GM18951 (cell line): ENCODE measurements around the gene FTL.

Experiments used
- POLR2A ChIP-seq: IDR thresholded peaks from 4 replicates; pipeline ENCODE4 v1.6.1; 2011; ENCODE audit warnings: mild to moderate bottlenecking; ENCODE audit not compliant: insufficient read length, insufficient read depth; ENCODE audit errors: extremely low read depth
- in situ Hi-C: fragments of 300-500 bp; cut with MboI; formaldehyde crosslinking; loops from one replicate; pipeline ENCODE4 v1.12.0; 2022; ENCODE audit warnings: low sequenced_read_pairs, mixed read lengths, inconsistent platforms; ENCODE audit not compliant: unreplicated experiment

Gene FTL

DNA sequence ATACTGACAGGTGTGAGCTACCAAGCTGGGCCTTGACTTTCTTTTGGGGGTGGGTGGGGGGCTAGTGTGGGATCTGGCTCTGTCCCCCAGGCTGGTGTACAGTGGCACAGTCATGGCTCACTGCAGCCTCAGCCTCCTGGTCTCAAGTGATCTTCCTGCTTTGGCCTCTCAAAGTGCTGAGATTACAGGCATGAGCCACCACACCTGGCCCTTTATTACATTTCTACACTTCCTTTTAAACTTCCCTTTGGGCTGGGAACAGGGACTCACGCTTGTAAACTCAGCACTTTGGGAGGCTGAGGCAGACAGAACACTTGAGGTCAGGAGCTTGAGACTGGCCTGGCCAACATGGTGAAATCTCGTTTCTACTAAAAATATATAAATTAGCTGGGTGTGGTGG, 12.0 kb downstream of the FTL start:
- no peak for TF ChIP-seq POLR2A
- in situ Hi-C loops: no loop called here

DNA sequence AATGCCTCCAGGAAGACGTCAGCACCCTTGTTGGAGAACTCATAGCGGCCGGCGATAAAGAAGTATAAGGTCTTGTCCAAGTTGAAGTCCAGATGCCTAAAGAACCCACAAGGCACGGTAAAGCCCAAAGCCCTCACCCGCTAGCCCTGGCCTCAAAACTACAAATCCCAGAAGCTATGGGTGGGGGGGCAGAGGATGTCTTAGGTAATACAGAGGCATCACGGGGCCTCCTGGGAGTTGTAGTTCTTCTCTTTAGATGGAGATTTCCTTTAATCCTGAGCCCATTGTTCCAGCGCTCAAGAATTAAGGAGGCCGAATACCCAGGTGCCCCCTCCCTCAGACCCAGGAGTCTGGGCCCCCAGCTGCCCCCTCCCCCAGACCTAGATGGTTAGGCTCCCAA, 17.2 kb downstream of the FTL start:
- in situ Hi-C loops: loop anchor here (10.0 kb wide), 1 partner anchor 327 kb away; no protein-coding TSS in a partner anchor
- TF ChIP-seq POLR2A: no peak

DNA sequence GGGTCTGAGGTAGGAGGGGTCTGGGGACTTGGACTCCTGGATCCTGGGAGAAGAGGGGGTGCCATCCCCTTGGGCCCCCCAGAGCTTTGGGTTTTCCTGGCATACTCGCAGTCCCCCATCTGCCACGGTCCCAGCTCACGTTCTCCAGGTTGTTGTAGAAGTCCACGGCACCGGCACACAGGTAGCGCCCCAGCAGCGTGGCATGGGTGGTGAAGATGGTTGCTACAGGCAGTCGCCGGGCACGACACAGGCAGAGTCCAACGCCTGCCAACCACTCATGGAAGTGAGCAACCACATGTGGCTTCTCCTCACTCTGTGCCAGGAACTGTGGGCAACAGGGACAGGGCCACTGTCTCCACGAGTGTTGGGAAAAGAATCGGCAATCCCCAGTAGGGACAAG, 20.6 kb downstream of the FTL start:
- TF ChIP-seq POLR2A: no peak
- in situ Hi-C loops: loop anchor here (10.0 kb wide), 1 partner anchor 331 kb away; no protein-coding TSS in a partner anchor

DNA sequence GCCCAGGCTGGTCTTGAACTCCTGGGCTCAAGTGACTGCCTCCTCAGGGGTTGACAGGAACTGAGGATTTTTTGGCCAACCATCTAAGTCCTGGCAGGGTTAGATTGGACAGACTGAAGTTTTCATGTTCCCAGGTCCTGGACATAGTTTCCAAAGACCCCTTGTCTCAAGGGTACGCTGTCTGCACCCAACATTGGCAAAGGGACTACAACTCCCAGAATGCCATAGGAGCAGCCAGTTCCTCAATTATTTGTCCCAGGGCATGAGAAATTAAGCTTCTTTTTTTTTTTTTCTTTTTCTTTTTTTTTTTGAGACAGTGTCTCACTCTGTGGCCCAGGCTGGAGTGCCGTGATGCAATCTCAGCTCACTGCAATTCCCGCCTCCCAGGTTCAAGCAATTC, 21.1 kb downstream of the FTL start:
- in situ Hi-C loops: loop anchor here (10.0 kb wide), 1 partner anchor 331 kb away; no protein-coding TSS in a partner anchor
- TF ChIP-seq POLR2A: no peak

DNA sequence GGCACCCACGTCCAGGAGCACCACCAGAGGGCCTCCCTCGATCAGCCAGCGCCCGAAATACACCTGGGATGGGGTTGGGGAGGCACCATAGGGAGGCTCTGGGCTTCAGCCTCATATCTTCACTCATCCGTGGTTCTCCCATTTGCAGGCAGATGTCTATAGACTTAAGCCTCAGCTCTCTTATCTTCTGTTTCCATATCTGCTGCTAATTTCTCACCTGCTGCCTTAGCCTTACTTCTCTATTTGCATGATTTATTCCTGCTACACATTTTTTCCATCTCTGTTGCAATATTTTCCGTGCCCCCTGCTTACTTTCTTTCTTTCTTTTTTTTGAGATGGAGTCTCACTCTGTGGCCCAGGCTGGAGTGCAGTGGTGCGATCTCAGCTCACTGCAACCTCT, 22.2 kb downstream of the FTL start:
- TF ChIP-seq POLR2A: no peak
- in situ Hi-C loops: loop anchor here (10.0 kb wide), 1 partner anchor 333 kb away; no protein-coding TSS in a partner anchor

DNA sequence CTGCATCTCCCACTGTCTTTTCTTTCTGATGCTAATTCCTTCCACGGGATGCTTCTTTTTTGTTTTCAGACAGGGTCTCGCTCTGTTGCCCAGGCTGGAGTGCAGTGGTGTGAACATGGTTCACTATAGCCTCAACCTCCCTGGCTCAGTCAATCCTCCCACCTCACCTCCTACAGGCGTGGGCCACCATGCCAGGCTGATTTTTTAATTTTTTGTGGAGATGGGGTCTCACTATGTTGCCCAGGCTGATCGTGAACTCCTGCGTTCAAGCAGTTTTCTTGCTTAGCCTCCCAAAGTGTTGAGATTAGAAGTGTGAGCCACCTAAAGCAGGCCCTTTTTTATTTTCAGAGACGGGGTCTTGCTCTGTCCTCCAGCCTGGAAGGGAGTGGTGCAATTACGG, 23.2 kb downstream of the FTL start:
- in situ Hi-C loops: loop anchor here (10.0 kb wide), 1 partner anchor 333 kb away; no protein-coding TSS in a partner anchor
- TF ChIP-seq POLR2A: no peak

DNA sequence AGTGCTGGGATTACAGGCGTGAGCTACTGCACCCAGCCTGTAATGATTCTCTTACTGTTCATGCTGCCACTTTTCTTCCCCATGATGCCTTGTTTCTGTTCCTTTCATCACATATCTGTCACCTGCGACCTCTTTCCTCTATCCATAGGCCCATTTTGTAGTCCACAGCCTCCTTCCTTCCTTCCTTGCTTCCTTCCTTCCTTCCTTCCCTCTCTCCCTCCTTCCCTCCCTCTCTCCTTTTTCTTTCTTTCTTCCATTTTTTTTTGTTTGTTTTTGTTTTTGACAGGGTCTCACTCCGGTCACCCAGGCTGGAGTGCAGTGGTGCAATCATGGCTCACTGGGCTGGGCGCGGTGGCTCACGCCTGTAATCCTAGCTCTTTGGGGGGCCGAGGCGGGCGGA, 23.8 kb downstream of the FTL start:
- in situ Hi-C loops: loop anchor here (10.0 kb wide), 1 partner anchor 334 kb away; no protein-coding TSS in a partner anchor
- no peak for TF ChIP-seq POLR2A

DNA sequence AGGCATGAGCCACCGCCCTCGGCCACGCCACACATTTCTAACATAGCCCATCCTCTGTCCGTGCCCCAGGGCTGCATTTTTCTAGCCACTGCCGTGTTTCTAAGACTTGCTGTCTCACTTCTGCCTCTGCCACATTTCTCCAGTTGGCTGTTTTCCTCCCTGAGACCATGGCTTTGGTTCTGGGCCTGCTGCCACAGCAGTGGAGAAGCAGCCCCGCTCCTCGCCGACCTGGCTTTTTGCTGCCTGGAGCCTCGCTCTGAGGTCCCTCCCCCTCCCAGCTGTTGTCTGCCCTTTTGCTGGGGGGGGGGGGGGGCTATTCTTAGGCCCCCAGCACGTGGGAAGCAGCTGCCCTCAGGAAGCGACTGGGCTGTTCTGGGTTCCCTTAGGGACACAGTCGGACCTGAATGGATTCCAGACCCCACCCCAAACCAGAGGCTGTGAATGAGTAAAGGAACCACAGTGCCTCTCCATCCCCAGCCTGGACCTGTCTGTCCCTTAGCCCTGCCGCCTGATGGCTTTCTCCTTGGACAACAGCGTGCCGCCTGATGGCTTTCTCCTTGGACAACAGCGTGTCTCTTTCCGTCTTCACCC, 24.7 kb downstream of the FTL start:
- no peak for TF ChIP-seq POLR2A
- in situ Hi-C loops: loop anchor here (10.0 kb wide), 1 partner anchor 335 kb away; no protein-coding TSS in a partner anchor

DNA sequence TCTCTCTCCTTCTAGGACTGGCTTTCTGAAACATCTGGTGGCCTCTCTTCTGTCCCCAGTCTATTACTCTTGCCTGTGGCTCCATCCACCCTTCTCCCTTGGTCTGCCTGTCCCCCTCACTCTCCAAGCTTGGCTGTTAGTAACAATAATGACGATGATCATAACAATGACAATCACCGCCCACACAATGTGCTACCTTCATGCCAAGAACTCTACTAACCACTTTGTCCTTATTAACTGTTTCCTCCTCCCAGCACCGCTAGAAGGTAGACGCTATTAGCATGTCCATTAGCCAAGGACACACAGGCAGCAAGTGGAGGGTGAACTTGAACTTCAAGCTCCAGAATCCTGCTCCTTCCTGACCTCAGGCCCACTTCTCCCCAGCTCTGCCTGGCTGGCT, 25.3 kb downstream of the FTL start:
- no peak for TF ChIP-seq POLR2A
- in situ Hi-C loops: no loop called here

DNA sequence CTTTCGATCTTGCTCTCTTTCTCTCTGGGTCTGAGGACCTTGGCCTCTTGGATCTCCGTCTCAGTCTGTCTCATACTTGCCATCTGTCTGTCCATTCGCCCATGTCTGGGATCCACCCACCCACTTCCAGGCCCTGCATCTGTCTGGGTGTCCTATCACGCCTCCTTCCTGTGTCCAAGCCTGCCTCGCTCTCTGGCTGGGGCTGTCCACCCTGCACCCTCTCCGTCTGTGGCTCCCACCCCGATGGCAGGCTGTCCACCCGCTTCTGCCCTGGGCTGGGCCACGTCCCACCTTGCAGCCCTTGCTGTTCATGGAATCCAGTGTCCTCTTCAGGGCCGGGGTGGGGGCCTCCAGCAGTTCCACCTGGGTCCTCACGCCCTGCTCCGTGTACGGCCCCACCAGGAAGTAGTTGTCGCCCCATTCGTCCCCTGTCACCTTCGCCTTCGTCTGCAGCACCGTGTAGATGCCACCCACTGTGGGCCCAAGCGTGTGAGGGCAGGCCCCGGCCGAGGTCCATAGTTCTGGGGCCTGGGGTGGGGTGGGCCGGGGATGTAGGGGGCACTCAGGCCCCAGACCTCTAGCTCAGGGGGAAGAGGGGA, 26.0 kb downstream of the FTL start:
- in situ Hi-C loops: no loop called here
- no peak for TF ChIP-seq POLR2A

DNA sequence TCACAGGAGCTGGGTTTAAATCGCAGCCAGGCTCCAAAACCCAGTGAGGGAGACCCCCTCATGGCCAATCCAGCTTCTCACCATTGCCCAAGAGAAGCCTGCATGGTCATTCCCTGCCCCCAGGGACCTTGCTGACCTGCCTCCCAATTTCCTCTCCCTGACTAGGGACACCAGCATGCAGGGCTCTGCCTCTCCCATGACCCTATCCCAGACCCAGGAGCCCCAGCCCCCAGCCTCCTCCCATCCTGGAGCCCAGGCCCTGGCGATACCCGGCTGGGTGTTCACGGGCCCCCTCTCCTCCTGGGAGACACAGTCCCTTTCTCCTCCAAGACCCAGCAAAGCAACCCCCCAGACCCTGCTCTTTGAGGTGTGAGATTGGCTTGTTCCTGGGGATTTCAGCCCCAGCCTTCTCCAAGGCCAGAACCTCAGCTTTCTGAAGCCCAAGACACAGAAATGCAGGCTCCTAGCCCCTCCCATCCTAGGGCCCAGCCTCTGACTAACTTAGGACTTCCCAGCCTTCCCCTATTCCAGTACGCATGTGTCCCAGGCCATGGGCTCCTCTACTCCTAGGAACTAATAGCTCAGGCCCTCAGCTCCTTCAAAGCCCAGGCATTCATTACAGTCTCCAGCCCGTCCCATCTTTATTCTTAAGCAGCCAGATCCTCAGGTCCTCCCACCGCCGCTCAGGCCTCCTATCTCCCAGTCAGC, 26.9 kb downstream of the FTL start:
- in situ Hi-C loops: no loop called here
- no peak for TF ChIP-seq POLR2A

DNA sequence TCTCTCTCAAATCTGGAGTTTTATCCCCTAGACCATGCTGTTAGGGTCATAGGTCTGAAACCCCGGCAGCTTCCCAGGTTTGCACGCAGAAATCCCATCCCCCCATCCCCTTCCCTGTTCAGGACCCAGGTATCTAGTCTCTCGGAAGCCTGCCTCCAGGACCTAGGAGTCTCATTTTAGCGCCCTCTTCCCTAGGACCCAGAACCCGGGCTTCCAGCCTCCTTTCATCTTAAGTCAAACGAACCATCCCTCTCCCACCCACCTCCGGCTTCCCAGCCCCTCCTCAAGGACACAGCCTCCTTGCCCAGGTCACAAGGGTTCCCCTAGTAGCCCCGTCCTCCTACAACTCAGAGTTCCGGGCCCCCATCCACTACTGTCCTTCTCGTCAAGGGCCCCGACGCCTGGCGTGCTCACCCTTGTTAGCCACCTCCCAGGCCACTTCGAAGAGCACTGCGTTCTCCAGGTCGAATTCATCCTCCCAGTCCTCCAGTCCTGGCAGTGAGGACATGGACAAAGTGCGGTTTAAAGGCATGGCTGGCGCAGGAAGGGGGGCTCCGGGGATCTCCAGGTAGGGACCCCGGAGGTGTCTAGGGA, 27.6 kb downstream of the FTL start:
- in situ Hi-C loops: no loop called here
- no peak for TF ChIP-seq POLR2A
